ENCODE measurements around the gene PGLYRP1.

PGLYRP1 gene

GRCh38 chr19:46002678-46003275 is 20.1 kb downstream of the PGLYRP1 start:
- no peak for DNase-seq (ENCODE audit: extremely low read depth in 1 of 2, low read depth in 1 of 2)

- DNase-seq (ENCODE audit: extremely low read depth in 1 of 2, low read depth in 1 of 2), result peak; percentile 56 to 60
Observed at GRCh38 chr19:46000491-46001246, 22.2 kb downstream of the PGLYRP1 start.

GRCh38 chr19:45999653-46000121 is 23.2 kb downstream of the PGLYRP1 start:
- no peak for DNase-seq (ENCODE audit: extremely low read depth in 1 of 2, low read depth in 1 of 2)

GRCh38 chr19:45998834-45999233 is 24.0 kb downstream of the PGLYRP1 start:
- no peak for DNase-seq (ENCODE audit: extremely low read depth in 1 of 2, low read depth in 1 of 2)

- no peak for DNase-seq (ENCODE audit: extremely low read depth in 1 of 2, low read depth in 1 of 2)
Observed at GRCh38 chr19:45996933-45997332, 25.9 kb downstream of the PGLYRP1 start.

- no peak for DNase-seq (ENCODE audit: extremely low read depth in 1 of 2, low read depth in 1 of 2)
Observed at GRCh38 chr19:45995715-45996385, 27.0 kb downstream of the PGLYRP1 start.

GRCh38 chr19:45994998-45995714 is 27.7 kb downstream of the PGLYRP1 start, which contains the start of gene CCDC61:
TSS of gene CCDC61 (plus strand) at chr19:45995467. CDS start at chr19:46003019, 7,552 bp downstream.
- DNase-seq (ENCODE audit: extremely low read depth in 1 of 2, low read depth in 1 of 2), result peak; percentile 86 to 93

GRCh38 chr19:45994456-45994997 is 28.3 kb downstream of the PGLYRP1 start:
- DNase-seq (ENCODE audit: extremely low read depth in 1 of 2, low read depth in 1 of 2), result no peak

- DNase-seq (ENCODE audit: extremely low read depth in 1 of 2, low read depth in 1 of 2), result no peak
Observed at GRCh38 chr19:45990113-45990728, 32.6 kb downstream of the PGLYRP1 start.

- no peak for DNase-seq (ENCODE audit: extremely low read depth in 1 of 2, low read depth in 1 of 2)
Observed at GRCh38 chr19:45985321-45985720, 37.5 kb downstream of the PGLYRP1 start.

- no peak for DNase-seq (ENCODE audit: extremely low read depth in 1 of 2, low read depth in 1 of 2)
Observed at GRCh38 chr19:45981350-45981749, 41.5 kb downstream of the PGLYRP1 start.

- no peak for DNase-seq (ENCODE audit: extremely low read depth in 1 of 2, low read depth in 1 of 2)
Observed at GRCh38 chr19:45978156-45978555, 44.7 kb downstream of the PGLYRP1 start.

GRCh38 chr19:45976178-45976577 is 46.7 kb downstream of the PGLYRP1 start:
- no peak for DNase-seq (ENCODE audit: extremely low read depth in 1 of 2, low read depth in 1 of 2)

GRCh38 chr19:45975306-45976070 is 47.4 kb downstream of the PGLYRP1 start:
- no peak for DNase-seq (ENCODE audit: extremely low read depth in 1 of 2, low read depth in 1 of 2)

GRCh38 chr19:45973553-45974338 is 49.1 kb downstream of the PGLYRP1 start, which contains the start of gene NOVA2:
TSS of gene NOVA2 (minus strand) at chr19:45973865. CDS start at chr19:45973351, 514 bp downstream.
- no peak for DNase-seq (ENCODE audit: extremely low read depth in 1 of 2, low read depth in 1 of 2)

GRCh38 chr19:45972947-45973540 is 49.8 kb downstream of the PGLYRP1 start:
- no peak for DNase-seq (ENCODE audit: extremely low read depth in 1 of 2, low read depth in 1 of 2)

GRCh38 chr19:45972081-45972946 is 50.5 kb downstream of the PGLYRP1 start:
- no peak for DNase-seq (ENCODE audit: extremely low read depth in 1 of 2, low read depth in 1 of 2)

Data from activated CD8-positive, alpha-beta memory T cell treated with anti-CD3 and anti-CD28 coated beads for 1 hour (primary cell).